ENCODE measurements around the gene NFIA. TPM values are rescaled to one million over a fixed set of nuclear protein-coding genes. Genes with fewer than 3 reads are reported as not detected.

Gene NFIA
- total RNA-seq, 1 experiment from 2014 or later, result 38.6 TPM

DNA sequence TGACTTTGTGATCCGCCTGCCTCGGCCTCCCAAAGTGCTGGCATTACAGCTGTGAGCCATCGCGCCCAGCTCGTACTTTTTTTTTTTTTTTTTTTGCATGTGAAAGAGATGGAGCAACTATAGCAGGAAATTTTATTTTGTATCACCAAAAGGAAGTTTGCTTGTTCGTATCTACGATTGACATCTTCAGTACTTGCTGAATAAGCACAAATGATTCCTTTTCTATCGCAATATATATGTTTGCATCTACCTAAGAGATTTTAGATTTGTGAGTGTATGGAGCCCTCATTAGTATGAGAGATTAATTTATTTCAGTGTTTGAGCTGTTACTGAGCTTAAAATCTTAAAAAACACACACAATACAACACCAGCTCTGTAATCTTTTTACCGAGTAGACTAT is 143.1 kb downstream of the NFIA start:
- peaks cover 21% of the 10 kb centered on the region for H3K4me1 Mint-ChIP-seq (ENCODE audit: low read depth, unreplicated experiment)
- H3K36me3 Mint-ChIP-seq (ENCODE audit: insufficient read depth, unreplicated experiment), result no peaks in the 10 kb centered on the region
- H3K9me3 Mint-ChIP-seq (ENCODE audit: low read depth, unreplicated experiment), result no peaks in the 10 kb centered on the region
- no peak for DNase-seq
- BruUV-seq (replicated peaks), result no TSS peak
- H3K27ac Mint-ChIP-seq (ENCODE audit: unreplicated experiment), result no peak overlapping the region
- no peaks in the 10 kb centered on the region for H3K27me3 Mint-ChIP-seq (ENCODE audit: unreplicated experiment)
- TF ChIP-seq, protein P1, sequence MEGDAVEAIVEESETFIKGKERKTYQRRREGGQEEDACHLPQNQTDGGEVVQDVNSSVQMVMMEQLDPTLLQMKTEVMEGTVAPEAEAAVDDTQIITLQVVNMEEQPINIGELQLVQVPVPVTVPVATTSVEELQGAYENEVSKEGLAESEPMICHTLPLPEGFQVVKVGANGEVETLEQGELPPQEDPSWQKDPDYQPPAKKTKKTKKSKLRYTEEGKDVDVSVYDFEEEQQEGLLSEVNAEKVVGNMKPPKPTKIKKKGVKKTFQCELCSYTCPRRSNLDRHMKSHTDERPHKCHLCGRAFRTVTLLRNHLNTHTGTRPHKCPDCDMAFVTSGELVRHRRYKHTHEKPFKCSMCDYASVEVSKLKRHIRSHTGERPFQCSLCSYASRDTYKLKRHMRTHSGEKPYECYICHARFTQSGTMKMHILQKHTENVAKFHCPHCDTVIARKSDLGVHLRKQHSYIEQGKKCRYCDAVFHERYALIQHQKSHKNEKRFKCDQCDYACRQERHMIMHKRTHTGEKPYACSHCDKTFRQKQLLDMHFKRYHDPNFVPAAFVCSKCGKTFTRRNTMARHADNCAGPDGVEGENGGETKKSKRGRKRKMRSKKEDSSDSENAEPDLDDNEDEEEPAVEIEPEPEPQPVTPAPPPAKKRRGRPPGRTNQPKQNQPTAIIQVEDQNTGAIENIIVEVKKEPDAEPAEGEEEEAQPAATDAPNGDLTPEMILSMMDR (IDR thresholded peaks at IDR 0.05; ENCODE audit: unreplicated experiment), result no peak
- CTCF ChIA-PET, result interaction anchor here (0.8 kb wide), 1 partner anchor 57 kb away, joined by 4 read pairs; no protein-coding TSS in a partner anchor
- H3K4me3 Mint-ChIP-seq (ENCODE audit: low read depth, unreplicated experiment), result no peak overlapping the region
- intact Hi-C loops (cut with micrococcal nuclease; ENCODE audit: unreplicated experiment), result loop anchor here (10.0 kb wide), 3 partner anchors 109 to 229 kb away; partner anchors contain the start of gene NFIA

DNA sequence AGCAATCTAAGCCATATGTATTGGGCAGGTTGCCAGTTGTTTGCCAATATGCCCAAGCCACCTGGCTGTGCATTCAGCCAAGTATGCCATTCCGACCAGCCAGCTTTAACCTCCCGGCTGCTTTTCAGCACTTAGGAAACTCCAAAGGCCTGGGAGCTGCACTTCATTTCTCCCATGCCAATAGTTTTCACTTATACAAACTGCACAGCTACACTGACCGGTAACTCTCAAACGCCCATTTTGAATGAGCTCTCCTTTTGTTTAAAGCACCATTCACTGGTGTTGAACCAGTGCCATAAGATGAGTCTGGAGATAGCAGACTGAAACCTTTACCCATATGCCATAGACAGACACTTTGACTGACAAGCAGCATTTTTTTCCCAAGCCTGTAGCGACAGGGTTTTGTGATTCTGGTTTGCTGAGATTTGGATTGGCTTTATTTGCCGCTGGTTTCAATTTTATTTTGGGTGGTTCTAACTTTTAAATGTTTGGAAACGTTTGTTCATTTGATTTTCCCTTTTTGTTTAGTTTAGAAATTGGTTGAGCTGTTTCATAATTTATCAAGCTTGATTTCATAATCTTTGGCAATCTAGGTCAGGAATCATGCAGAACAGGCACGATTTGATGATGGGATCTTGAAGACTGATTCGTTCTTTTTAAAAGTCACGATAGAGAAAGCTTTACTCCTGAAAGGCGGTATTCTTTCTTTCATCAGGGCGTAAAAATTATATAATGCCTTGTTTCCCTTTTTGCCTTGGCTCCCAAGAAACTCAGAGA is 144.6 kb downstream of the NFIA start:
- no peak overlapping the region for H3K27ac Mint-ChIP-seq (ENCODE audit: unreplicated experiment)
- no peaks in the 10 kb centered on the region for H3K9me3 Mint-ChIP-seq (ENCODE audit: low read depth, unreplicated experiment)
- H3K4me3 Mint-ChIP-seq (ENCODE audit: low read depth, unreplicated experiment), result no peak overlapping the region
- CTCF ChIA-PET, result no interaction called here
- DNase-seq, result no peak
- H3K4me1 Mint-ChIP-seq (ENCODE audit: low read depth, unreplicated experiment), result peaks cover 26% of the 10 kb centered on the region
- intact Hi-C loops (cut with micrococcal nuclease; ENCODE audit: unreplicated experiment), result loop anchor here (10.0 kb wide), 3 partner anchors 108 to 228 kb away; partner anchors contain the start of gene NFIA
- BruUV-seq (replicated peaks), result no TSS peak
- TF ChIP-seq, protein P1 (IDR thresholded peaks at IDR 0.05; ENCODE audit: unreplicated experiment), result no peak
- H3K36me3 Mint-ChIP-seq (ENCODE audit: insufficient read depth, unreplicated experiment), result no peaks in the 10 kb centered on the region
- H3K27me3 Mint-ChIP-seq (ENCODE audit: unreplicated experiment), result no peaks in the 10 kb centered on the region

DNA sequence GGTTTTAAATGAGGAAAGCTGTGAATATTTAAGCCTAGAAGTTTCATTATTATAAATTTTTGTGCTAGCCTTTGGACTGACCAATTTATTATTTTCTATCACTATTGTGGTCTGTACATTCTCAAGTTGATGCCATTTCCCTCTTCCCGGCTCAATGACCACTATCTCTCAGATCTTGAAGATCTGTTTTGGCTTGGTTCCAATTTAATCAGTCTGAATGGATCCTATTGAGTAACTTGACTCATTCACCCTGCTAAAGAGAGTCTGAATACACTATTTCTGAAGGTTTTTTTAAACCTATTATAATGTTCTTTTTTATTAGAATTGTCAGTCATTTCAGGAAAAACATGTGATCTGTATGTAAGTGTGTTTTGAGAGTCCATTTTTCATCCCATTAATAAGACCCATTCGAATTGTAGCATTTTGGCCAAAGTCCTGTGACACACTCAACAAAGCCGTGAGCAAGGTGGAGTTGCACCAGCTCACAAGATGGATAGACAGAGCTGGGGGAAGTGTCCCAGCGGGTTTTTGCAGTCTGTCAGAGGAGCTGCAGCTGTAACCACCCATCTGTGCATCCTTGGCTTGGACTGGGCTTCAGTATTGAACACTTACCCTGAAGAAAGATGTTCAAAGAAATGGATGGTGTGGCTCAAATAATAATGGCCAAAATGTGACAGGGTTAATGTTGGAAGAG is 145.6 kb downstream of the NFIA start:
- Mint-ChIP-seq H3K27ac (ENCODE audit: unreplicated experiment) (no peak overlapping the region), H3K27me3 (ENCODE audit: unreplicated experiment) (no peaks in the 10 kb centered on the region), H3K36me3 (ENCODE audit: insufficient read depth, unreplicated experiment) (no peaks in the 10 kb centered on the region), H3K4me1 (ENCODE audit: low read depth, unreplicated experiment) (peaks cover 26% of the 10 kb centered on the region), H3K4me3 (ENCODE audit: low read depth, unreplicated experiment) (no peak overlapping the region), H3K9me3 (ENCODE audit: low read depth, unreplicated experiment) (no peaks in the 10 kb centered on the region)
- intact Hi-C loops (cut with micrococcal nuclease; ENCODE audit: unreplicated experiment), result loop anchor here (10.0 kb wide), 3 partner anchors 107 to 227 kb away; partner anchors contain the start of gene NFIA
- CTCF ChIA-PET, result interaction anchor here (0.9 kb wide), 2 partner anchors 10 to 28 kb away, joined by 3 read pairs; no protein-coding TSS in a partner anchor
- no peak for DNase-seq
- no TSS peak for BruUV-seq (replicated peaks)
- TF ChIP-seq, protein P1 (IDR thresholded peaks at IDR 0.05; ENCODE audit: unreplicated experiment), result no peak

DNA sequence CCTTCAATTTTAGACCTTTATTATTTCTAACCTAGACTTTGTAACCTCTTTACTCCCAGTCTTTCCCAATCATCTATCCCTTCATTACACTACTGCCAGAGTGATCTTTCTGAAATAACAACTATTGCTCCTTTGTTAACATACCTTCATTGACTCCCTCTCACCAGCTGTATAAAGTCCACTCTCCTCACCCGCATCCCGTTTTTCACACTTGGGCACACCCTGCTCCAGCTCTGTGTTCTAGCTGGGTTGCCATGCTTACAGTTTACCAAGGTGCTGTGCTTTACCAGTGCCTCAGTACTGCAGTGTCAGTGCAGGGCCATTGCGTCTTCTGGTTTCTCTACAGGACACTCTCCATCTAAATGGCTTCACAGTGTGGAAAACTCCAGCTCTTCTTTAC is 148.2 kb downstream of the NFIA start:
- peaks cover 26% of the 10 kb centered on the region for H3K4me1 Mint-ChIP-seq (ENCODE audit: low read depth, unreplicated experiment)
- H3K36me3 Mint-ChIP-seq (ENCODE audit: insufficient read depth, unreplicated experiment), result no peaks in the 10 kb centered on the region
- TF ChIP-seq, protein P1 (IDR thresholded peaks at IDR 0.05; ENCODE audit: unreplicated experiment), result no peak
- no peaks in the 10 kb centered on the region for H3K9me3 Mint-ChIP-seq (ENCODE audit: low read depth, unreplicated experiment)
- no peak overlapping the region for H3K27ac Mint-ChIP-seq (ENCODE audit: unreplicated experiment)
- no peaks in the 10 kb centered on the region for H3K27me3 Mint-ChIP-seq (ENCODE audit: unreplicated experiment)
- DNase-seq, result no peak
- CTCF ChIA-PET, result no interaction called here
- intact Hi-C loops (cut with micrococcal nuclease; ENCODE audit: unreplicated experiment), result loop anchor here (10.0 kb wide), 1 partner anchor 256 kb away; no protein-coding TSS in a partner anchor
- no TSS peak for BruUV-seq (replicated peaks)
- H3K4me3 Mint-ChIP-seq (ENCODE audit: low read depth, unreplicated experiment), result no peak overlapping the region

Data from Calu3 (cell line).